A673 (cell line): ENCODE measurements around the gene NDFIP2. TPM values are rescaled to one million over a fixed set of nuclear protein-coding genes. Genes with fewer than 3 reads are reported as not detected.

ENCODE experiments used
- BruUV-seq: library from RNA; stranded (reverse); fragments of 400-500 nt; replicated peaks from 2 replicates; lab custom pipeline; 2021; lab: Mats Ljungman, UMichigan
- CTCF ChIA-PET: fragments of 300-600 bp; sonication (Branson Sonifier 250); formaldehyde crosslinking; loops from one replicate; lab custom pipeline; 2022; ENCODE audit warnings: antibody characterized with exemption; lab: Charles Lee
- POLR2A ChIA-PET: fragments of 300-600 bp; sonication (Branson Sonifier 250); formaldehyde crosslinking; loops from one replicate; lab custom pipeline; 2022; ENCODE audit warnings: antibody characterized with exemption; ENCODE audit not compliant: low non-redundant PET; lab: Charles Lee
- DNase-seq: peaks from one replicate; pipeline ENCODE4 v3.0.0-alpha.2; 2015; ENCODE audit warnings: low spot score
- H3K27ac ChIP-seq: fragments of 200-600 bp; sonication (generic); 2 replicates; pipeline ENCODE4 v1.5.1; 2016; ENCODE audit warnings: mixed run types, low read depth, mild to moderate bottlenecking, mixed read lengths, antibody characterized with exemption, low read length; ENCODE audit not compliant: poor library complexity, severe bottlenecking
- H3K27me3 ChIP-seq: fragments of 200-600 bp; sonication (generic); replicated peaks from 2 replicates; pipeline ENCODE4 v1.6.1; 2017; ENCODE audit warnings: mixed run types, low read depth, mild to moderate bottlenecking, mixed read lengths, antibody characterized with exemption, low read length; ENCODE audit not compliant: insufficient read depth, poor library complexity
- H3K36me3 ChIP-seq: fragments of 200-600 bp; sonication (generic); 2 replicates; pipeline ENCODE4 v1.6.1; 2016; ENCODE audit warnings: mixed run types, mild to moderate bottlenecking, mixed read lengths, antibody characterized with exemption, low read length; ENCODE audit not compliant: insufficient read depth, poor library complexity, severe bottlenecking
- H3K4me1 ChIP-seq: fragments of 200-600 bp; sonication (generic); 2 replicates; pipeline ENCODE4 v1.6.1; 2017; ENCODE audit warnings: mixed run types, mild to moderate bottlenecking, mixed read lengths, antibody characterized with exemption, low read length; ENCODE audit not compliant: insufficient read depth, poor library complexity, severe bottlenecking
- H3K4me3 ChIP-seq: fragments of 200-600 bp; sonication (generic); 2 replicates; pipeline ENCODE4 v1.5.1; 2016; ENCODE audit warnings: low read depth, mixed run types, mild to moderate bottlenecking, mixed read lengths, low read length; ENCODE audit not compliant: poor library complexity, severe bottlenecking
- H3K9me3 ChIP-seq: fragments of 200-600 bp; sonication (generic); 2 replicates; pipeline ENCODE4 v1.6.1; 2016; ENCODE audit warnings: mixed run types, low read depth, mild to moderate bottlenecking, mixed read lengths, antibody characterized with exemption, low read length; ENCODE audit not compliant: poor library complexity, severe bottlenecking
- EZH2 ChIP-seq: fragments of 200-600 bp; sonication (generic); IDR thresholded peaks from 2 replicates; pipeline ENCODE4 v1.6.1; 2017; ENCODE audit warnings: borderline replicate concordance, low read depth, mild to moderate bottlenecking, mixed read lengths, antibody characterized with exemption, low read length; ENCODE audit not compliant: poor library complexity, severe bottlenecking
- intact Hi-C: fragments of 100-400 bp; cut with micrococcal nuclease; formaldehyde crosslinking; loops from one replicate; pipeline ENCODE4 v1.10.0; 2022; ENCODE audit not compliant: unreplicated experiment
- total RNA-seq: library from RNA; stranded (reverse); gene quantifications from 2 replicates; pipeline ENCODE4 v1.2.3, GENCODE V29; 2021
- TF ChIP-seq, protein P1 (sequence below): fragments of 300-800, 200-600 bp; sonication (generic); conservative IDR thresholded peaks from 2 replicates; pipeline ENCODE4 v1.5.1; 2017; ENCODE audit warnings: low read depth, mild to moderate bottlenecking, antibody characterized with exemption, low read length, moderate library complexity, mixed read lengths

NDFIP2 gene
- total RNA-seq, 1 experiment from 2014 or later: 34.0 TPM

- H3K4me3 ChIP-seq: no peak overlapping the region
- peaks cover 7% of the 10 kb centered on the region for H3K4me1 ChIP-seq
- H3K9me3 ChIP-seq: no peaks in the 10 kb centered on the region
- ChIA-PET POLR2A (no interaction called here), CTCF (no interaction called here)
- no peaks in the 10 kb centered on the region for H3K36me3 ChIP-seq
- no TSS peak for BruUV-seq
- peaks cover 5% of the 10 kb centered on the region for H3K27me3 ChIP-seq
- no peak overlapping the region for H3K27ac ChIP-seq
- no peak for DNase-seq
- no peak for TF ChIP-seq EZH2
- TF ChIP-seq, protein P1, sequence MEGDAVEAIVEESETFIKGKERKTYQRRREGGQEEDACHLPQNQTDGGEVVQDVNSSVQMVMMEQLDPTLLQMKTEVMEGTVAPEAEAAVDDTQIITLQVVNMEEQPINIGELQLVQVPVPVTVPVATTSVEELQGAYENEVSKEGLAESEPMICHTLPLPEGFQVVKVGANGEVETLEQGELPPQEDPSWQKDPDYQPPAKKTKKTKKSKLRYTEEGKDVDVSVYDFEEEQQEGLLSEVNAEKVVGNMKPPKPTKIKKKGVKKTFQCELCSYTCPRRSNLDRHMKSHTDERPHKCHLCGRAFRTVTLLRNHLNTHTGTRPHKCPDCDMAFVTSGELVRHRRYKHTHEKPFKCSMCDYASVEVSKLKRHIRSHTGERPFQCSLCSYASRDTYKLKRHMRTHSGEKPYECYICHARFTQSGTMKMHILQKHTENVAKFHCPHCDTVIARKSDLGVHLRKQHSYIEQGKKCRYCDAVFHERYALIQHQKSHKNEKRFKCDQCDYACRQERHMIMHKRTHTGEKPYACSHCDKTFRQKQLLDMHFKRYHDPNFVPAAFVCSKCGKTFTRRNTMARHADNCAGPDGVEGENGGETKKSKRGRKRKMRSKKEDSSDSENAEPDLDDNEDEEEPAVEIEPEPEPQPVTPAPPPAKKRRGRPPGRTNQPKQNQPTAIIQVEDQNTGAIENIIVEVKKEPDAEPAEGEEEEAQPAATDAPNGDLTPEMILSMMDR: no peak
- intact Hi-C loops: no loop called here
Observed at GRCh38 chr13:79456656-79457365, 24.1 kb upstream of the NDFIP2 start.

- H3K4me1 ChIP-seq: peaks cover 2% of the 10 kb centered on the region
- no peaks in the 10 kb centered on the region for H3K9me3 ChIP-seq
- no peak overlapping the region for H3K27ac ChIP-seq
- H3K4me3 ChIP-seq: no peak overlapping the region
- H3K36me3 ChIP-seq: no peaks in the 10 kb centered on the region
- CTCF ChIA-PET: no interaction called here
- H3K27me3 ChIP-seq: peaks cover 5% of the 10 kb centered on the region
- no peak for DNase-seq
- POLR2A ChIA-PET: no interaction called here
- BruUV-seq: no TSS peak
- TF ChIP-seq, protein P1: no peak
- TF ChIP-seq EZH2: no peak
- intact Hi-C loops: no loop called here
Observed at GRCh38 chr13:79457390-79457789, 23.6 kb upstream of the NDFIP2 start.

- Histone ChIP-seq H3K27ac (no peak overlapping the region), H3K4me1 (no peaks in the 10 kb centered on the region), H3K36me3 (no peaks in the 10 kb centered on the region), H3K9me3 (no peaks in the 10 kb centered on the region), H3K27me3 (peaks cover 5% of the 10 kb centered on the region), H3K4me3 (no peak overlapping the region)
- no peak for DNase-seq
- ChIA-PET CTCF (no interaction called here), POLR2A (no interaction called here)
- no peak for TF ChIP-seq EZH2
- TF ChIP-seq, protein P1: no peak
- BruUV-seq: no TSS peak
- intact Hi-C loops: no loop called here
Observed at GRCh38 chr13:79457948-79458347, 23.0 kb upstream of the NDFIP2 start.
